ENCODE measurements around the gene S1PR4. TPM values are rescaled to one million over a fixed set of nuclear protein-coding genes. Genes with fewer than 3 reads are reported as not detected.

S1PR4 gene
- total RNA-seq, 1 donor from 2014 or later: not detected

DNA sequence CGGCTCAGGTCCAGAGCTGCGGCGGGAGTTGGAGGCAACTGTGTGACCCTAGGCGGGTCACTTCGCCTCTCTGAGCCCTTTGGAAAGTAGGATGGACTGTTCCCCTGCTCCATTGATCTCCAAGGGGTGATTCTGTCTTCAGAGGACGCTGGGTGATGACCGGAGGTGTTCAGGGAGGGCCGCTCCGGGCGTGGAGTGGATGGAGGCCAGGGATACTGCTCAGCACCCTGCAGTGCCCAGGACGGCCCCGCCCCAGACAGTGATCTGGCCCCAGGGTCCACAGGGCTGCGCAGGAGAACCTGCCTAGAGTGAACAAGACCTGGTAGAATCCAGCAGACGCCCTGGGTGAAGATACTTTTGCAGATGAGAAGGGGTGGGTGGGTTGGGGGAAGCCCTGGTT is 14.1 kb downstream of the S1PR4 start:
- H3K9me3 Mint-ChIP-seq (ENCODE audit: unreplicated experiment): peaks cover 1% of the 10 kb centered on the region
- H3K27me3 Mint-ChIP-seq (ENCODE audit: low read depth, unreplicated experiment): no peaks in the 10 kb centered on the region
- no peak overlapping the region for H3K9ac ChIP-seq (ENCODE audit: low read length)
- H3K27ac ChIP-seq (ENCODE audit: low read depth, low read length): no peak overlapping the region
- no peak for TF ChIP-seq EZH2 (IDR thresholded peaks at IDR 0.05; ENCODE audit: insufficient read depth, low read length)
- TF ChIP-seq, protein P1, sequence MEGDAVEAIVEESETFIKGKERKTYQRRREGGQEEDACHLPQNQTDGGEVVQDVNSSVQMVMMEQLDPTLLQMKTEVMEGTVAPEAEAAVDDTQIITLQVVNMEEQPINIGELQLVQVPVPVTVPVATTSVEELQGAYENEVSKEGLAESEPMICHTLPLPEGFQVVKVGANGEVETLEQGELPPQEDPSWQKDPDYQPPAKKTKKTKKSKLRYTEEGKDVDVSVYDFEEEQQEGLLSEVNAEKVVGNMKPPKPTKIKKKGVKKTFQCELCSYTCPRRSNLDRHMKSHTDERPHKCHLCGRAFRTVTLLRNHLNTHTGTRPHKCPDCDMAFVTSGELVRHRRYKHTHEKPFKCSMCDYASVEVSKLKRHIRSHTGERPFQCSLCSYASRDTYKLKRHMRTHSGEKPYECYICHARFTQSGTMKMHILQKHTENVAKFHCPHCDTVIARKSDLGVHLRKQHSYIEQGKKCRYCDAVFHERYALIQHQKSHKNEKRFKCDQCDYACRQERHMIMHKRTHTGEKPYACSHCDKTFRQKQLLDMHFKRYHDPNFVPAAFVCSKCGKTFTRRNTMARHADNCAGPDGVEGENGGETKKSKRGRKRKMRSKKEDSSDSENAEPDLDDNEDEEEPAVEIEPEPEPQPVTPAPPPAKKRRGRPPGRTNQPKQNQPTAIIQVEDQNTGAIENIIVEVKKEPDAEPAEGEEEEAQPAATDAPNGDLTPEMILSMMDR (IDR thresholded peaks at IDR 0.05; ENCODE audit: insufficient read depth, low read depth, low read length): no peak
- no peak overlapping the region for H2AFZ ChIP-seq (ENCODE audit: low read depth, low read length)
- no peaks in the 10 kb centered on the region for H3K4me1 ChIP-seq (ENCODE audit: insufficient read depth, low read length)
- no peak overlapping the region for H3K4me2 ChIP-seq (ENCODE audit: low read length)
- no peak overlapping the region for H3K4me3 Mint-ChIP-seq (ENCODE audit: unreplicated experiment)
- H3K4me1 Mint-ChIP-seq (ENCODE audit: low read depth, unreplicated experiment): peaks cover 4% of the 10 kb centered on the region
- peaks cover 59% of the 10 kb centered on the region for H3K79me2 ChIP-seq (ENCODE audit: insufficient read depth, low read length)
- no peaks in the 10 kb centered on the region for H3K27me3 ChIP-seq (ENCODE audit: insufficient read depth, low read length)
- no peak overlapping the region for H3K27ac Mint-ChIP-seq (ENCODE audit: unreplicated experiment)
- H4K20me1 ChIP-seq (ENCODE audit: insufficient read depth, low read length): peaks cover 46% of the 10 kb centered on the region
- H3K9me3 ChIP-seq (ENCODE audit: insufficient read depth, low read depth, low read length): no peaks in the 10 kb centered on the region
- no peak overlapping the region for H3K4me3 ChIP-seq (ENCODE audit: insufficient read depth, low read depth, low read length)
- peaks cover 5% of the 10 kb centered on the region for H3K36me3 Mint-ChIP-seq (ENCODE audit: low read depth, unreplicated experiment)
- FAIRE-seq (no peak), DNase-seq (ENCODE audit: low read depth) (no peak)
- H3K36me3 ChIP-seq (ENCODE audit: insufficient read depth, low read length): no peaks in the 10 kb centered on the region

- DNase-seq (ENCODE audit: low read depth) (no peak), FAIRE-seq (no peak)
- Histone ChIP-seq H3K27ac (ENCODE audit: low read depth, low read length) (no peak overlapping the region), H2AFZ (ENCODE audit: low read depth, low read length) (no peak overlapping the region), H3K36me3 (ENCODE audit: insufficient read depth, low read length) (no peaks in the 10 kb centered on the region), H3K4me2 (ENCODE audit: low read length) (no peak overlapping the region), H3K9me3 (ENCODE audit: insufficient read depth, low read depth, low read length) (no peaks in the 10 kb centered on the region), H3K9ac (ENCODE audit: low read length) (no peak overlapping the region), H3K4me1 (ENCODE audit: insufficient read depth, low read length) (no peaks in the 10 kb centered on the region), H3K4me3 (ENCODE audit: insufficient read depth, low read depth, low read length) (no peak overlapping the region), H3K79me2 (ENCODE audit: insufficient read depth, low read length) (peaks cover 51% of the 10 kb centered on the region), H3K27me3 (ENCODE audit: insufficient read depth, low read length) (no peaks in the 10 kb centered on the region), H4K20me1 (ENCODE audit: insufficient read depth, low read length) (peaks cover 39% of the 10 kb centered on the region)
- Mint-ChIP-seq H3K4me1 (ENCODE audit: low read depth, unreplicated experiment) (no peaks in the 10 kb centered on the region), H3K9me3 (ENCODE audit: unreplicated experiment) (peaks cover 1% of the 10 kb centered on the region), H3K36me3 (ENCODE audit: low read depth, unreplicated experiment) (peaks cover 5% of the 10 kb centered on the region), H3K27ac (ENCODE audit: unreplicated experiment) (no peak overlapping the region), H3K27me3 (ENCODE audit: low read depth, unreplicated experiment) (no peaks in the 10 kb centered on the region), H3K4me3 (ENCODE audit: unreplicated experiment) (no peak overlapping the region)
- TF ChIP-seq, protein P1 (IDR thresholded peaks at IDR 0.05; ENCODE audit: insufficient read depth, low read depth, low read length): no peak
These were observed 14.9 kb downstream of the S1PR4 start for GRCh38 chr19:3193256-3194105.

All from astrocyte (in vitro differentiated cells and primary cell).